Lower lobe of right lung (tissue), 2 donors: Measurements from ENCODE around the gene ONECUT1. TPM values are rescaled to one million over a fixed set of nuclear protein-coding genes. Genes with fewer than 3 reads are reported as not detected.

Experiments
- ATAC-seq, 2 donors: fragments of 200-7000 bp; cut with Tn5 transposase; one replicate each; pipeline ENCODE4 v1.9.1; 2020 to 2022; ENCODE audit warnings: mild to moderate bottlenecking in 2 of 2, moderate library complexity in 2 of 2
- DNase-seq: peaks from one replicate; pipeline ENCODE4 v3.0.0-alpha.2; 2020
- H3K27ac ChIP-seq: fragments of 200-600 bp; one replicate; pipeline ENCODE4 v1.8.0; 2022
- H3K27me3 ChIP-seq: fragments of 200-600 bp; one replicate; pipeline ENCODE4 v1.8.0; 2022; ENCODE audit warnings: low read depth
- H3K36me3 ChIP-seq: fragments of 200-600 bp; one replicate; pipeline ENCODE4 v1.8.0; 2022; ENCODE audit warnings: mild to moderate bottlenecking
- H3K4me1 ChIP-seq: fragments of 200-600 bp; one replicate; pipeline ENCODE4 v1.8.0; 2022
- H3K4me3 ChIP-seq: fragments of 200-600 bp; one replicate; pipeline ENCODE4 v1.8.0; 2022; ENCODE audit warnings: mild to moderate bottlenecking
- H3K9me3 ChIP-seq: fragments of 200-600 bp; one replicate; pipeline ENCODE4 v1.8.0; 2022
- intact Hi-C: fragments of 100-400 bp; cut with DNase I; formaldehyde crosslinking; loops from one replicate; pipeline ENCODE4 v1.11.0; 2022
- total RNA-seq: library from RNA; stranded (reverse); fragmentation: NEBNext Ultra II Directional; extraction: Animal tissue kit (Norgen Biotek cat#: 25700); gene quantifications from one replicate; pipeline ENCODE4 v1.2.1, GENCODE V29; 2021
- TF ChIP-seq, protein P1 (sequence below): fragments of 200-600 bp; IDR thresholded peaks from one replicate; pipeline ENCODE4 v1.8.0; 2022; ENCODE audit warnings: antibody characterized with exemption, mild to moderate bottlenecking
- donor health status: DM: no; HTN: yes; CAD: no; lungs with severe emphysema.

Gene ONECUT1
- total RNA-seq, 1 donor from 2014 or later: not detected

DNA sequence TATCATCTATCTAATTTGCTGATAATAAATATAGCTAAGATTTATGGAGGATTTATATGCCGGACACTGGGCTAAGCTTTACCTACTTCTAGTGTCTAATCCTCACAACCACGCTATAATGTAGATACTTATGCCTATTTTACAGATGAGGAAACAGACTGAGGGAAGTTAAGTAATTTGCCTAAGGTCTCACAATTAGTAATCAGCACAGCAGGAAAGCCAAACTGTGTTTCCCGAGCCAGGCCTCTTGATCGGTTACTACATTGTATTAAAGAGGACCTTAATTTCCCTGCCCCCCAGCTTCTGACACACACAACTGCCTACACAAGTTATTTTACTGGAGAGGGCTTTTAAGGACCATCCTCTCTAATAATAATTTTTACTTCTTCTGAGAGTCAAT lies 40.9 kb downstream of the ONECUT1 start:
- no peaks in the 10 kb centered on the region for H3K36me3 ChIP-seq
- H3K27ac ChIP-seq: no peak overlapping the region
- TF ChIP-seq, protein P1, sequence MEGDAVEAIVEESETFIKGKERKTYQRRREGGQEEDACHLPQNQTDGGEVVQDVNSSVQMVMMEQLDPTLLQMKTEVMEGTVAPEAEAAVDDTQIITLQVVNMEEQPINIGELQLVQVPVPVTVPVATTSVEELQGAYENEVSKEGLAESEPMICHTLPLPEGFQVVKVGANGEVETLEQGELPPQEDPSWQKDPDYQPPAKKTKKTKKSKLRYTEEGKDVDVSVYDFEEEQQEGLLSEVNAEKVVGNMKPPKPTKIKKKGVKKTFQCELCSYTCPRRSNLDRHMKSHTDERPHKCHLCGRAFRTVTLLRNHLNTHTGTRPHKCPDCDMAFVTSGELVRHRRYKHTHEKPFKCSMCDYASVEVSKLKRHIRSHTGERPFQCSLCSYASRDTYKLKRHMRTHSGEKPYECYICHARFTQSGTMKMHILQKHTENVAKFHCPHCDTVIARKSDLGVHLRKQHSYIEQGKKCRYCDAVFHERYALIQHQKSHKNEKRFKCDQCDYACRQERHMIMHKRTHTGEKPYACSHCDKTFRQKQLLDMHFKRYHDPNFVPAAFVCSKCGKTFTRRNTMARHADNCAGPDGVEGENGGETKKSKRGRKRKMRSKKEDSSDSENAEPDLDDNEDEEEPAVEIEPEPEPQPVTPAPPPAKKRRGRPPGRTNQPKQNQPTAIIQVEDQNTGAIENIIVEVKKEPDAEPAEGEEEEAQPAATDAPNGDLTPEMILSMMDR: no peak
- ATAC-seq: no peak
- H3K9me3 ChIP-seq: no peaks in the 10 kb centered on the region
- H3K4me3 ChIP-seq: no peak overlapping the region
- intact Hi-C loops: no loop called here
- H3K4me1 ChIP-seq: no peaks in the 10 kb centered on the region
- DNase-seq: no peak
- peaks cover 18% of the 10 kb centered on the region for H3K27me3 ChIP-seq

DNA sequence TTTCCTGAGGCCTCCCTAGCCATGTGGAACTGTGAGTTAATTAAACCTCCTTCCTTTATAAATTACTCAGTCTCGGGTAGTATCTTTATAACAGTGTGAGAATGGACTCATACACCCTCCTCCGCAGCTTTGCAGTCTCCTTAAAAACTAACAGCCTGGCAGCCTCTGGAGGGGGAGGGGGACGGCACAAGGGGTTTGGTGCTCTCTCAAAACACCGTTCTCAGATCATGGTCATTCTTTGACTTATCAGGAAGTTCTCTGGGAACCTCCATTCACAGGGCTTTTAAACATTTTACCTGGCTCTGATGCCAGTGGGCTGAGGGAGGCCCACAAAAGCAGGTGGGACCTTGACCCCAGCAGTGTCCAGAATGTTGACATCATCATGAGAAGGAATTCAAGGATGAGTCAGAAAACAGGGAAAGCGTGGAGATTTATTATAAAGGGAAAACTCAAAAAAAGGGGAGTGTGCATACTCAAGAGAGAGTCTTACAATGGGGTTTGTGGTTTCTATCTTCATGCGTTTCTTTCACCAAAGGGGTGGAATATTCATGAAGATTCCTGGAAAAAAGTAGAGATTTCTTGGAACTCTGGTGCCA lies 43.9 kb downstream of the ONECUT1 start:
- H3K27ac ChIP-seq: no peak overlapping the region
- no peak for ATAC-seq
- H3K9me3 ChIP-seq: no peaks in the 10 kb centered on the region
- no peak for DNase-seq
- H3K4me1 ChIP-seq: no peaks in the 10 kb centered on the region
- no peaks in the 10 kb centered on the region for H3K36me3 ChIP-seq
- peaks cover 12% of the 10 kb centered on the region for H3K27me3 ChIP-seq
- TF ChIP-seq, protein P1: no peak
- intact Hi-C loops: no loop called here
- H3K4me3 ChIP-seq: no peak overlapping the region

DNA sequence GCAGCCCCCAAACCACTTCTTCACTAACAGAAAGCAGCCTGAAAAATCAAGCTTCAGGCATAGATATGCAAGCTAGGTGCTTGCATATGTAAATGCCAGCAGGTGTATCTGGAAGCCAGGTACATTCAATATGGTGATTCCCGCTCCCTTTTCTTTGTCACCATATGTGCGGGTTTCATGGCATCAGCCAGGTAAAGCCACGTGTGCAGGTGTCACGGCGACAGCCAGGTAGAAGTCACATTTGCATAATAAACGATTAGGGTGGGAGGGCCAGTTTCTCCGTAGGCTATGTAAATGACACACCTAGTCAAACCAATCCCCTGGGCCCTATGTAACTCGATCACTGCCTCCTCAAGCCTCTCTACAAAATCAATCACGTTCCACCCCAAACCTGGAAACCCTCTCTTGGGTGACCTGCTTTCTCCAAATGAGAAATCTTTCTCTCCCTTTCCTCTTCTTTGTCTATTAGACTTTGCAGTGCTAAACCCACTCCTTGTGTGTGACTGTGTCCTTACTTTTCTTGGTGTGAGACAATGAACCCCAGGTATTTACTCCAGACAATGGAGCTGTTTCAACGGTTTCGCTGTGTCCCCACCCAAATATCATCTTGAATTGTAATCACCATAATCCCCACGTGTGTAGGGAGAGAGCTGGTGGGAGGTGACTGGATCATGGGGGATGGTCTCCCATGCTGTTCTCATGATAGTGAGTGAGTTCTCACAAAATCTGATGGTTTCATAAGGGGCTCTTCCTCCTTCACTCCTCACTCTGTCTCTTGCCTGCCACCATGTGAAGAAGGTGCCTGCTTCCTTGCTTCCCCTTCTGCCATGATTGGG lies 44.6 kb downstream of the ONECUT1 start:
- H3K4me1 ChIP-seq: no peaks in the 10 kb centered on the region
- peaks cover 5% of the 10 kb centered on the region for H3K27me3 ChIP-seq
- DNase-seq: no peak
- H3K36me3 ChIP-seq: no peaks in the 10 kb centered on the region
- intact Hi-C loops: no loop called here
- H3K27ac ChIP-seq: no peak overlapping the region
- TF ChIP-seq, protein P1: no peak
- no peak for ATAC-seq
- no peak overlapping the region for H3K4me3 ChIP-seq
- H3K9me3 ChIP-seq: no peaks in the 10 kb centered on the region

DNA sequence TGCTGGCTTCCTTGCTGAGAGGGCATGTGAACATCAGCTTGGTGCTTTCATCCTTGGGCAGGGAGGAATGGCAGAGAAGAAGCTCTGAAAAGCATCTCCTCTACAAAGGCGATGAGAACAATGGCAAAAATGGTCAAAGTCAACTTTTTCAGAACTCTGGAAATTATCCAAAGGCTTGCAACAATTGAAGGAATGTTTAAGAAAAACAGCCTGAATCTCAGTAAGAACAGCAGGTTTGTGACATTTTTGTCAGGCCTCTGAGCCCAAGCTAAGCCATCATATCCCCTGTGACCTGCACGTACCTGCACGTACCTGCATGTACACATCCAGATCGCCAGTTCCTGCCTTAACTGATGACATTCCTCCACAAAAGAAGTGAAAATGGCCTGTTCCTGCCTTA lies 51.8 kb downstream of the ONECUT1 start:
- Histone ChIP-seq H3K27me3 (no peaks in the 10 kb centered on the region), H3K4me3 (no peak overlapping the region), H3K4me1 (peaks cover 12% of the 10 kb centered on the region), H3K36me3 (no peaks in the 10 kb centered on the region), H3K27ac (no peak overlapping the region), H3K9me3 (no peaks in the 10 kb centered on the region)
- TF ChIP-seq, protein P1: no peak
- ATAC-seq (no peak), DNase-seq (no peak)
- intact Hi-C loops: no loop called here

DNA sequence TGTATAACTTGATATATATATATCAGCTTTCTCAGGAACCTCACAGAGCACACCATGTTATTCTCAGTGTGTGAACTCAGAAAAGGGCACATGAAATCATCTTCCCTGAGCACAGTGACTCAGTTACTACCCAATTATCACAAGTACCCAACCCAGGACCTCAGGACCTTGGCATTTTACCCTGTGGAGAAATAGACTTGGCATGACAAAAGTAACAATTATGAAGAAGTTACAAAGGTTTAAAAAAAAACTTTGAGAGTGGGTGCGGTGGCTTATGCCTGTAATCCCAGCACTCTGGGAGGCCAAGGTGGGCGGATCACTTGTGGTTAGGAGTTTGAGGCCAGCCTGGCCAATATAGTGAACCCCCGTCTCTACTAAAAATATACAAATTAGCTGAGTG lies 52.4 kb downstream of the ONECUT1 start:
- no peaks in the 10 kb centered on the region for H3K9me3 ChIP-seq
- H3K27me3 ChIP-seq: no peaks in the 10 kb centered on the region
- H3K4me3 ChIP-seq: no peak overlapping the region
- DNase-seq (no peak), ATAC-seq (no peak)
- no peak overlapping the region for H3K27ac ChIP-seq
- H3K36me3 ChIP-seq: no peaks in the 10 kb centered on the region
- TF ChIP-seq, protein P1: no peak
- intact Hi-C loops: no loop called here
- peaks cover 18% of the 10 kb centered on the region for H3K4me1 ChIP-seq
